K562 treated with DMSO at 1 percent for 4 hours (cell line): ENCODE data around the gene SLC5A12. TPM values are rescaled to one million over a fixed set of nuclear protein-coding genes. Genes with fewer than 3 reads are reported as not detected.

Source experiments
- total RNA-seq: library from RNA; unstranded; fragments of 300-600 nt; gene quantifications from 2 replicates; pipeline ENCODE4 v1.2.3, GENCODE V29; 2022; ENCODE audit not compliant: insufficient read depth

Gene SLC5A12
- total RNA-seq: 0.64 TPM in 1 of 2 replicates, not detected in the other

GRCh38 chr11:26721948-26722475, at the start of gene SLC5A12:
SLC5A12 (minus strand) TSS chr11:26722060; CDS start chr11:26721714, 346 bp downstream.

Other genes with a start within 250 kb of the SLC5A12 start
- gene MUC15, start 149.8 kb downstream of the SLC5A12 start, total RNA-seq: 0.99 TPM in 1 of 2 replicates, not detected in the other